ENCODE results near the gene OR3A1.

DNA sequence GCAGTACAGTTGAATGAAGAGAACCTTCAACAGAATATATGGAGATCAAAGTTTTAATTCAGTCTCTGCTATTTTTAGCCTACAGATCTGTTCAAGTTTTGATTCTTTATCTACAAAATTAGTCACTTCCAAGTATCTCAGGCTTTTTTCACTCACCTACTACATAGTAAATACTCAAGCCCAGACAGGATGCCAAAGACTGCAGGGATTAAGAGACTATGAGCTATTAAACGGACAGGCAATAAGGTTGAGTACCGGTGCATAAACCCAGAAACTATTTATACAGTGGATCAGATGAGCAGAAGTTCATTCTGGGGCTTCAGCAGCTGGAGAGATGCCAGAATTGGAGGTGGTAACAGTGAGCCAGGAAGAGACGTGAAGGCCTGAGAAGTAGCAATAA is 18.7 kb upstream of the OR3A1 start:
- TF ChIP-seq, protein P1, sequence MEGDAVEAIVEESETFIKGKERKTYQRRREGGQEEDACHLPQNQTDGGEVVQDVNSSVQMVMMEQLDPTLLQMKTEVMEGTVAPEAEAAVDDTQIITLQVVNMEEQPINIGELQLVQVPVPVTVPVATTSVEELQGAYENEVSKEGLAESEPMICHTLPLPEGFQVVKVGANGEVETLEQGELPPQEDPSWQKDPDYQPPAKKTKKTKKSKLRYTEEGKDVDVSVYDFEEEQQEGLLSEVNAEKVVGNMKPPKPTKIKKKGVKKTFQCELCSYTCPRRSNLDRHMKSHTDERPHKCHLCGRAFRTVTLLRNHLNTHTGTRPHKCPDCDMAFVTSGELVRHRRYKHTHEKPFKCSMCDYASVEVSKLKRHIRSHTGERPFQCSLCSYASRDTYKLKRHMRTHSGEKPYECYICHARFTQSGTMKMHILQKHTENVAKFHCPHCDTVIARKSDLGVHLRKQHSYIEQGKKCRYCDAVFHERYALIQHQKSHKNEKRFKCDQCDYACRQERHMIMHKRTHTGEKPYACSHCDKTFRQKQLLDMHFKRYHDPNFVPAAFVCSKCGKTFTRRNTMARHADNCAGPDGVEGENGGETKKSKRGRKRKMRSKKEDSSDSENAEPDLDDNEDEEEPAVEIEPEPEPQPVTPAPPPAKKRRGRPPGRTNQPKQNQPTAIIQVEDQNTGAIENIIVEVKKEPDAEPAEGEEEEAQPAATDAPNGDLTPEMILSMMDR (IDR thresholded peaks at IDR 0.05) = no peak
- no peak for TF ChIP-seq ZFX (IDR thresholded peaks at IDR 0.05; ENCODE audit: borderline replicate concordance)
